Liver (tissue), 9 donors: ENCODE measurements around the gene TDRD7. TPM values are rescaled to one million over a fixed set of nuclear protein-coding genes. Genes with fewer than 3 reads are reported as not detected.

ENCODE experiments used
- DNase-seq: peaks from one replicate; pipeline ENCODE4 v3.0.0-alpha.2; 2017; ENCODE audit warnings: low spot score
- H3K27ac ChIP-seq, 2 donors: one replicate each; pipeline ENCODE4 v1.7.0; 2013; ENCODE audit warnings: inconsistent platforms in 2 of 2, low read length in 2 of 2, control low read depth in 1 of 2, low read depth in 1 of 2, mild to moderate bottlenecking in 1 of 2
- H3K27me3 ChIP-seq, 4 donors: one replicate each; pipeline versions ENCODE4 v1.6.1 to v1.7.0; 2013; ENCODE audit warnings: low read length in 3 of 4, inconsistent platforms in 1 of 4, mild to moderate bottlenecking in 1 of 4, moderate library complexity in 1 of 4; ENCODE audit not compliant: control insufficient read depth in 4 of 4, insufficient read depth in 4 of 4
- H3K36me3 ChIP-seq, 4 donors: one replicate each; pipeline versions ENCODE4 v1.6.1 to v1.7.0; 2013; ENCODE audit warnings: low read length in 3 of 4, mild to moderate bottlenecking in 3 of 4, low read depth in 1 of 4, moderate library complexity in 1 of 4; ENCODE audit not compliant: control insufficient read depth in 4 of 4, insufficient read depth in 3 of 4
- H3K4me1 ChIP-seq, 4 donors: one replicate each; pipeline versions ENCODE4 v1.6.1 to v1.7.0; 2013; ENCODE audit warnings: low read length in 3 of 4, mild to moderate bottlenecking in 3 of 4, moderate library complexity in 1 of 4; ENCODE audit not compliant: control insufficient read depth in 4 of 4, insufficient read depth in 4 of 4
- H3K4me3 ChIP-seq, 3 donors: one replicate each; pipeline versions ENCODE4 v1.6.1 to v1.7.0; 2013; ENCODE audit warnings: low read length in 3 of 3, control low read depth in 1 of 3, low read depth in 1 of 3, mild to moderate bottlenecking in 1 of 3
- H3K9ac ChIP-seq, 2 donors: one replicate each; pipeline ENCODE4 v1.7.0; 2013; ENCODE audit warnings: low read length in 2 of 2, mild to moderate bottlenecking in 2 of 2, moderate library complexity in 2 of 2, control low read depth in 1 of 2, low read depth in 1 of 2
- H3K9me3 ChIP-seq, 4 donors: one replicate each; pipeline versions ENCODE4 v1.6.1 to v1.7.0; 2013; ENCODE audit warnings: low read length in 3 of 4; ENCODE audit not compliant: control insufficient read depth in 4 of 4
- FOXA1 ChIP-seq: IDR thresholded peaks from 2 replicates; pipeline ENCODE4 v1.6.1; 2016; ENCODE audit warnings: antibody characterized with exemption
- FOXA2 ChIP-seq: IDR thresholded peaks from 2 replicates; pipeline ENCODE4 v1.6.1; 2016; ENCODE audit warnings: antibody characterized with exemption
- GABPA ChIP-seq, 2 donors: IDR thresholded peaks in 1 of 2; conservative IDR thresholded peaks in 1 of 2; 2 replicates each; pipeline ENCODE4 v1.6.1; 2016; ENCODE audit warnings: antibody characterized with exemption in 2 of 2, mild to moderate bottlenecking in 1 of 2, moderate library complexity in 1 of 2
- HNF4A ChIP-seq, 2 donors: conservative IDR thresholded peaks; 2 replicates each; pipeline ENCODE4 v1.6.1; 2016; ENCODE audit warnings: antibody characterized with exemption in 2 of 2, mild to moderate bottlenecking in 2 of 2
- HNF4G ChIP-seq: IDR thresholded peaks from 2 replicates; pipeline ENCODE4 v1.6.1; 2016; ENCODE audit warnings: antibody characterized with exemption
- NR2F2 ChIP-seq: IDR thresholded peaks from 2 replicates; pipeline ENCODE4 v1.6.1; 2016; ENCODE audit warnings: antibody characterized with exemption
- RAD21 ChIP-seq, 2 donors: IDR thresholded peaks; 2 replicates each; pipeline ENCODE4 v1.6.1; 2016; ENCODE audit warnings: antibody characterized with exemption in 2 of 2, mild to moderate bottlenecking in 2 of 2
- RXRA ChIP-seq, 2 donors: IDR thresholded peaks; 2 replicates each; pipeline ENCODE4 v1.6.1; 2017 to 2018; ENCODE audit warnings: antibody characterized with exemption in 2 of 2, mild to moderate bottlenecking in 1 of 2
- SP1 ChIP-seq: IDR thresholded peaks from 2 replicates; pipeline ENCODE4 v1.6.1; 2018; ENCODE audit warnings: antibody characterized with exemption, mild to moderate bottlenecking
- TAF1 ChIP-seq: conservative IDR thresholded peaks from 2 replicates; pipeline ENCODE4 v1.6.1; 2016; ENCODE audit warnings: antibody characterized with exemption, mild to moderate bottlenecking
- YY1 ChIP-seq: IDR thresholded peaks from 2 replicates; pipeline ENCODE4 v1.6.1; 2016; ENCODE audit warnings: antibody characterized with exemption, mild to moderate bottlenecking
- WGBS: extraction: QIAGEN DNeasy Blood & Tissue Kit; methylation state at CpG from one replicate; pipeline ENCODE4 v1.1.7; 2013; 5-methylcytosine and 5-hydroxymethylcytosine counted together
- polyA plus RNA-seq, 2 donors: library from polyadenylated mRNA; stranded (reverse) in 1 of 2; unstranded in 1 of 2; fragments of 200-250 nt in 1 of 2; fragments of >200 nt in 1 of 2; fragmentation: Nextera tagmentation in 1 of 2; extraction: Ambion mirVana in 1 of 2; gene quantifications; one replicate each; pipeline versions ENCODE4 v1.2.1 to v1.2.3, GENCODE V29; 2013 to 2015
- total RNA-seq, 2 donors: library from RNA; depleted of rRNA; stranded (reverse); fragments of >200 nt; gene quantifications; one replicate each; pipeline ENCODE4 v1.2.3, GENCODE V29; 2014
- TF ChIP-seq, protein P1 (sequence below): IDR thresholded peaks from 2 replicates; pipeline ENCODE4 v1.6.1; 2016; ENCODE audit warnings: antibody characterized with exemption
- TF ChIP-seq, protein P2 (sequence below): fragments of 150-350 bp; IDR thresholded peaks from 2 replicates; pipeline ENCODE4 v1.5.1; 2017; ENCODE audit warnings: improper control_type of control experiment, low read depth, low read length; ENCODE audit not compliant: missing input control
- donor health status: healthy.
- donor health status: healthy.
- donor health status: healthy.
- donor health status: healthy.
- donor health status: healthy.

TDRD7 gene
- total and polyA plus RNA-seq, 4 donors, result 3.6 to 6.9 (median 5.4) TPM

DNA sequence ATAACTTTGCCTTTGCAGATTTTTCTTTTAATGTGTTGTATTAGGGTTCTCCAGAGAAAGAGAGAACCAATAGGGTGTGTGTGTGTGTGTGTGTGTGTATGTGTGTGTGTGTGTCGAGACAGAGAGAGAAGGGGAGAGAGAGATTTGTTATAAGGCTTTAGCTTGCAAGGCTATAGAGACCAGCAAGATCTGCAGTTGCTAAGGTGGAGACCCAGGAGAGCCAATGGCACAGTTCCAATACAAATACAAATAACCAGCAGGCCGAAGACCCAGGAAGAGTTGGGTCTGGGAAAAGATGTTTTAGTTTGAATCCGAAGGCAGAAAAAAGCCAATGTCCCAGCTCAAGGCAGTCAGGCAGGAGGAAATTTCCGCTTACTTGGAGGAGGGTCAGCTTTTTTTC, 112.5 kb downstream of the TDRD7 start:
- no peak overlapping the region for H3K4me3 ChIP-seq
- peaks cover 0 to 7% (median 2%) of the 10 kb centered on the region in 4 donors for H3K36me3 ChIP-seq
- no peaks in the 10 kb centered on the region for H3K4me1 ChIP-seq
- WGBS, result 50% methylated on average over 4 of the region's 4 CpGs
- no peaks in the 10 kb centered on the region for H3K27me3 ChIP-seq
- no peak overlapping the region for H3K27ac ChIP-seq
- DNase-seq, result no peak
- H3K9ac ChIP-seq, result no peak overlapping the region
- H3K9me3 ChIP-seq, result no peaks in the 10 kb centered on the region
- TF ChIP-seq RXRA (IDR thresholded peaks at IDR 0.05), result no peak
- TF ChIP-seq NR2F2, result no peak
- no peak for TF ChIP-seq GABPA (IDR thresholded peaks at IDR 0.05 in 1 of 2, conservative IDR thresholded peaks at IDR 0.05 in 1 of 2)
- no peak for TF ChIP-seq FOXA1
- TF ChIP-seq HNF4A (conservative IDR thresholded peaks at IDR 0.05), result no peak

DNA sequence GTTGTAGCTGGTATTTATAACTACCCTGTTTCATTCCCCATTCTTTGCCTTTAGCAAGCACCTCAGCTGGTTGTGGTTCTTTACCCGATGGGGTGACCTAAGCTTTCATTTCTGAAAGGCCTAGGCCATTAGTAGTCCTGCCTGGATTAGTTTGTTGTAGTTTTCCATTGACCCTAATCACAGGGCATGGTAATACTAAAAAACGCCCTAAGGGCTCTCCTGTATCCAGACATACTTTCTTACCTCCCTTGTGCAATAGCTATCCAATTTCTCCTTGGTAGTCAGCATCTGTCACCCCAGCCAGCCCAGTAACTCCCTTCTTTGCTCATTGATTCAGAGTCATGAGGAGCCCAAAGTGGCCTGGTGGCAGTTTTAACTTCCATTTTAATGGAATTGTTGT, 113.6 kb downstream of the TDRD7 start:
- Histone ChIP-seq H3K4me3 (no peak overlapping the region), H3K27ac (no peak overlapping the region), H3K27me3 (no peaks in the 10 kb centered on the region), H3K36me3 (peaks cover 0 to 7% (median 2%) of the 10 kb centered on the region in 4 donors), H3K4me1 (no peaks in the 10 kb centered on the region), H3K9ac (no peak overlapping the region), H3K9me3 (no peaks in the 10 kb centered on the region)
- TF ChIP-seq RXRA (IDR thresholded peaks at IDR 0.05) (no peak), YY1 (no peak), TAF1 (no peak), SP1 (no peak), HNF4G (no peak), NR2F2 (no peak), HNF4A (conservative IDR thresholded peaks at IDR 0.05) (no peak)
- no peak for DNase-seq
- 97% methylated on average over 2 of the region's 2 CpGs for WGBS

DNA sequence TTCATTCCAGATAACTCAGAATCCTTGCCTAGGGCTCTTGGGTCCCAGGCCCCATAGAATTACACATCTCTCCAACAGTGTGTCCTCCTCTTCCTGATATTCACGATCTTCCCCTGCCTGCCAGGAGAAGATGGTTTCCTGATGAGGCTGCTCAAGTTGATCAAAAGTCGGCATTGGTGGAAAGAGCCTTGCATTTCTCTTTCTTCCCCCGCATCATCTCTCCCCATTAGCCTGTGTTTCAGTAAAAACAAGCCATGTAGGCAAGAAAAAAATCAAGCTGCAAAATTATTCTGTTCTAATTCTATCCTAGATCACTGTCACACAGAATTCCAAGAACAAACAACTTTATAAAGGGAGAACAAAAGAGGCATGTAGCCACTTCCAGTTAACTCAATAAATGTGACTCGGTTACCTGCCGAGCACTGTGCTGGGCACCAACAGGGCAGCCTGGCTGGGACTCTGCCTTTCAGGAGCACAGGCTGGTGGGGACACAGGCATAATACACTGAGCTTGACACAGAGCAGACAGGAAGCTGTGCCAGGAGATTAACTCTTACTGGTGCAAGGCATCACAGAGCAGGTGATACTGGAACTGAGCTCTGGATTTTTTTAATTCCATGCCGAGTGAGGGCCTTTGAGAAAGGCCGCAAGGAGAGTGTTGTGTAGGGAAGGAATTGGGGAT, 115.1 kb downstream of the TDRD7 start:
- no peaks in the 10 kb centered on the region for H3K27me3 ChIP-seq
- H3K36me3 ChIP-seq, result peaks cover 0 to 7% (median 2%) of the 10 kb centered on the region in 4 donors
- H3K9me3 ChIP-seq, result no peaks in the 10 kb centered on the region
- 94% methylated on average over 7 of the region's 7 CpGs for WGBS
- no peak for TF ChIP-seq FOXA2
- no peak for TF ChIP-seq RAD21 (IDR thresholded peaks at IDR 0.05)
- no peak for TF ChIP-seq FOXA1
- no peak for TF ChIP-seq HNF4G
- no peak for TF ChIP-seq GABPA (IDR thresholded peaks at IDR 0.05 in 1 of 2, conservative IDR thresholded peaks at IDR 0.05 in 1 of 2)
- TF ChIP-seq, protein P1, sequence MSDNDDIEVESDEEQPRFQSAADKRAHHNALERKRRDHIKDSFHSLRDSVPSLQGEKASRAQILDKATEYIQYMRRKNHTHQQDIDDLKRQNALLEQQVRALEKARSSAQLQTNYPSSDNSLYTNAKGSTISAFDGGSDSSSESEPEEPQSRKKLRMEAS, result no peak
- no peak overlapping the region for H3K27ac ChIP-seq
- no peak for DNase-seq
- no peak overlapping the region for H3K9ac ChIP-seq
- no peak overlapping the region for H3K4me3 ChIP-seq
- no peaks in the 10 kb centered on the region for H3K4me1 ChIP-seq

DNA sequence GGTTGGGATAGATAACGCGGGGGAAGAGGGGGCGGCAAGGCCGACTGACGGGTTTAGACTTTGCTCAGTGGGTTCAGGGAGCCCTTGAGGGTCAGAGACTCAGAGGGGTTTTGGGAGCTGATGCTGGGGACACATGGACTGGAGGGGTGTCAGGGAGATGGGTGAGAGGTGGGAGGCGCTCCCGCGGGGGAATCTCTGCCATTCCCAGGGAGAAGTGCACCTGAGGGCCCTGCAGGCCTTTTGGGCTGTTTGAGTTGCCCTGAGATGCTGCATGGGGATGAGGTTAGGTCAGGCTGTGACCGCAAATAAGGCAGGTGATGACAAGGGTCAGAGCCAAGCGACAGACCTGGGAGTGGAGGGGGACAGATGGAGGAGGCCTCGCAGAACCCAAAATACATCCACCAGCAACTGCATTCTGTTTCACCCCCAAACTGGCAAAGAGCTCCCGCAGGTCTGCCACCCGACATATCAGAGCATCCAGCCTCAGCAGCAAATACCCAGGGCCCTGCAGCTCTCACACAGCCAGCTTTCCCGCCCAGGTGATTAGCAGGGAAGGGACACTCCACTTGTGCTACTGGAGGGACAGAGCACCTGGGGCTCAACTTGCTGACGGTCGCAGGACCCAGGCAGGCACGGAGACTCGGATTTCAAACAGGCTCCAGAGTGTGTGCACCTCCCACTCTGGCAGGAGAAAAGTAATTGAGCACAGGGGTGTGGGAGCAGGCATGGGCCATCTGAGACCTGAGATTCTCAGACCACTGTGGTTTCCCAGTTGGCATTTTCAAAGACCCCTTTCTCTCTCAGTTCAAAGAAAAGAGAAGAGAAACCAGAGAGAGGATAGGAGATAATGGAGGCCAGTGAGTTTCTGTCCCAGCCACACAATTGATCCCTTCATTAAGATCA, 116.0 kb downstream of the TDRD7 start:
- Histone ChIP-seq H3K9me3 (no peaks in the 10 kb centered on the region), H3K9ac (no peak overlapping the region), H3K4me3 (no peak overlapping the region), H3K36me3 (peaks cover 0 to 7% (median 2%) of the 10 kb centered on the region in 4 donors), H3K27ac (no peak overlapping the region), H3K4me1 (no peaks in the 10 kb centered on the region), H3K27me3 (no peaks in the 10 kb centered on the region)
- no peak for TF ChIP-seq RAD21 (IDR thresholded peaks at IDR 0.05)
- TF ChIP-seq, protein P2, sequence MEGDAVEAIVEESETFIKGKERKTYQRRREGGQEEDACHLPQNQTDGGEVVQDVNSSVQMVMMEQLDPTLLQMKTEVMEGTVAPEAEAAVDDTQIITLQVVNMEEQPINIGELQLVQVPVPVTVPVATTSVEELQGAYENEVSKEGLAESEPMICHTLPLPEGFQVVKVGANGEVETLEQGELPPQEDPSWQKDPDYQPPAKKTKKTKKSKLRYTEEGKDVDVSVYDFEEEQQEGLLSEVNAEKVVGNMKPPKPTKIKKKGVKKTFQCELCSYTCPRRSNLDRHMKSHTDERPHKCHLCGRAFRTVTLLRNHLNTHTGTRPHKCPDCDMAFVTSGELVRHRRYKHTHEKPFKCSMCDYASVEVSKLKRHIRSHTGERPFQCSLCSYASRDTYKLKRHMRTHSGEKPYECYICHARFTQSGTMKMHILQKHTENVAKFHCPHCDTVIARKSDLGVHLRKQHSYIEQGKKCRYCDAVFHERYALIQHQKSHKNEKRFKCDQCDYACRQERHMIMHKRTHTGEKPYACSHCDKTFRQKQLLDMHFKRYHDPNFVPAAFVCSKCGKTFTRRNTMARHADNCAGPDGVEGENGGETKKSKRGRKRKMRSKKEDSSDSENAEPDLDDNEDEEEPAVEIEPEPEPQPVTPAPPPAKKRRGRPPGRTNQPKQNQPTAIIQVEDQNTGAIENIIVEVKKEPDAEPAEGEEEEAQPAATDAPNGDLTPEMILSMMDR, result no peak
- DNase-seq, result no peak
- WGBS, result 93% methylated on average over 18 of the region's 18 CpGs
